Measurements from ENCODE around the gene KLF18. TPM values are rescaled to one million over a fixed set of nuclear protein-coding genes. Genes with fewer than 3 reads are reported as not detected.

The KLF18 gene
- total RNA-seq, 2 experiments from 2014 or later, result not detected

DNA sequence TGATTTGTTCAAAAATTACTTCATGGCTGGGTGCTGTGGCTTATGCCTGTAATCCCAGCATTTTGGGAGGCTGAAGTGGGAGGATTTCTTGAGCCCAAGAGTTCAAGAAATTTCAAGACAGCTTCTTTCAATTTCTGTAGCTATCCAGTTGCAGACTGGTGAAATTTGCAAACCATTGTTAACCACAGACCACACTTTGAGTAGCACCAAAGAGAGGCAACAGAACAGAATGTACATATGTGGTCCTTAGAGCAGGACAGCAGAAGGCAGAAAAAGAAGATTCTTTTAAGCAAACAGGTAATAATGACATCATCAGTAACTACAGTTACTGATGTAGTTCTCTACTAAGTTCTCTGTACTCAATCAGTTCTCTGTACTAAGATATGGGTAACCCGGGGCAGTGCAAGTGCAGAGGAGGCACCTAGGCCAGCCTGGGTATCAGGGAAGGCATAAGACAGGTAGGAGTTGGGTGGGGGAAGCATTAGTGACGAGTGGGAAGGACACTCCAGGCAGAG lies 28.3 kb downstream of the KLF18 start:
- Mint-ChIP-seq H3K4me1 (no peaks in the 10 kb centered on the region), H3K9me3 (no peaks in the 10 kb centered on the region), H3K4me3 (no peak overlapping the region), H3K27ac (no peak overlapping the region), H3K27me3 (peaks cover 11% of the 10 kb centered on the region), H3K36me3 (ENCODE audit: low read depth) (no peaks in the 10 kb centered on the region)
- no peak for DNase-seq
- ChIA-PET CTCF (no interaction called here), POLR2A (no interaction called here)

DNA sequence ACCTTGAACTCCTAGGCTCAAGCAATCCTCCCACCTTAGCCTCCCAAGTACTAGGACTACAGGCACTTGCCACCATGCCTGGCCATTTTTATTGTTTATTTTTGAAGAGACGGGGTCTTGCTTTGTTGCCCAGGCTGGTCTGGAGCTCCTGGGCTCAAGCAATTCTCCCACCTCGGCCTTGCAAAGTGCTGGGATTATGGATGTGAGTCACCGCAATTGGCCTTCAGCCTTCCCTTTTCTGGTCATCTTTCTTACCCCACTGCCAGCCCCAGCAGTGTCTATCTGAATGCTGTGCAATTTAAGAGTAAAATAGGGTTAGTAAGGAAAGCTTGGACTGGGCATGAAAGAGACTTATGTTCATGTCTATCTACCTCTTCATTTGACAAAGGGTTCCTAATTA lies 28.9 kb downstream of the KLF18 start:
- no peak overlapping the region for H3K27ac Mint-ChIP-seq
- H3K36me3 Mint-ChIP-seq (ENCODE audit: low read depth), result no peaks in the 10 kb centered on the region
- ChIA-PET CTCF (no interaction called here), POLR2A (no interaction called here)
- H3K27me3 Mint-ChIP-seq, result peaks cover 11% of the 10 kb centered on the region
- no peaks in the 10 kb centered on the region for H3K9me3 Mint-ChIP-seq
- H3K4me3 Mint-ChIP-seq, result no peak overlapping the region
- H3K4me1 Mint-ChIP-seq, result no peaks in the 10 kb centered on the region
- no peak for DNase-seq

DNA sequence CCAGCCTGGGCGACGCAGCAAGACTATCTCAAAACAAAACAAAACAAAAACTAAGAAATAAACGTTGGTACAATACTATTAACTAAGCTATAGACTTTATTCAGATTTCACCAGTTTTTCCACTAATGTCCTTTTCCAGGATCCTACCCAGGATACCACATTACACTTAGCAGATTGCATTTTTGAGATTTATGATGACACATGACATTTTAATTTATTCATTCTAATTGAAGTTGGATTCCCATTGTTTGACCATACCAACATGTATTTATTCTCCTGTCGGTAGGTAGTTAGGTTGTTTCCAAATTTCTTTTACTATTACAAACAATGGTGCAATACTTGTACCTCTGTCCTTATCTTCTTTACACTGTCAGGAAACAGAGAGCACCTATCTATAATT lies 29.6 kb downstream of the KLF18 start:
- Mint-ChIP-seq H3K36me3 (ENCODE audit: low read depth) (no peaks in the 10 kb centered on the region), H3K9me3 (no peaks in the 10 kb centered on the region), H3K27me3 (peaks cover 11% of the 10 kb centered on the region), H3K4me3 (no peak overlapping the region), H3K27ac (no peak overlapping the region), H3K4me1 (no peaks in the 10 kb centered on the region)
- ChIA-PET CTCF (interaction anchor here (1.1 kb wide), 1 partner anchor 24 kb away, joined by 3 read pairs; no protein-coding TSS in a partner anchor), POLR2A (no interaction called here)
- DNase-seq, result no peak

DNA sequence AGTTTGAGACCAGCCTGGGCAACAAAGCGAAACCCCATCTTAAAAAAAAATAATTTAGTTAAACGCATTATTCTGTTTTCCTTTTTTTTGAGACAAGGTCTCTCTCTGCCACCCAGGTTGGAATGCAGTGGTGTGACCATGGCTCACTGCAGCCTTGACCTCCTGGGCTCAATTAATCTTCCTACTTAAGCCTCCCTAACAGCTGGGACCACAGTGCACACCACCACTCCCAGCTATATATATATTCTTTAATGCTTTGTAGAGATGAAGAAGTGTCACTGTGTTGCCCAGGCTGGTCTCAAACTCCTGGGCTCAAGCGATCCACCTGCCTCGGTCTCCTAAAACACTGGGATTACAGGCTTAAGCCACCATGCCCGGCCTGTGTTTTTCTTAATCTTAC lies 30.5 kb downstream of the KLF18 start:
- no peak overlapping the region for H3K4me3 Mint-ChIP-seq
- H3K27me3 Mint-ChIP-seq, result peaks cover 20% of the 10 kb centered on the region
- no peaks in the 10 kb centered on the region for H3K4me1 Mint-ChIP-seq
- POLR2A ChIA-PET, result no interaction called here
- no peaks in the 10 kb centered on the region for H3K36me3 Mint-ChIP-seq (ENCODE audit: low read depth)
- H3K27ac Mint-ChIP-seq, result no peak overlapping the region
- DNase-seq, result no peak
- H3K9me3 Mint-ChIP-seq, result no peaks in the 10 kb centered on the region
- CTCF ChIA-PET, result interaction anchor here (0.5 to 1.1 kb wide), 3 partner anchors 23 to 98 kb away, joined by 3 to 5 read pairs (median 4); no protein-coding TSS in a partner anchor

DNA sequence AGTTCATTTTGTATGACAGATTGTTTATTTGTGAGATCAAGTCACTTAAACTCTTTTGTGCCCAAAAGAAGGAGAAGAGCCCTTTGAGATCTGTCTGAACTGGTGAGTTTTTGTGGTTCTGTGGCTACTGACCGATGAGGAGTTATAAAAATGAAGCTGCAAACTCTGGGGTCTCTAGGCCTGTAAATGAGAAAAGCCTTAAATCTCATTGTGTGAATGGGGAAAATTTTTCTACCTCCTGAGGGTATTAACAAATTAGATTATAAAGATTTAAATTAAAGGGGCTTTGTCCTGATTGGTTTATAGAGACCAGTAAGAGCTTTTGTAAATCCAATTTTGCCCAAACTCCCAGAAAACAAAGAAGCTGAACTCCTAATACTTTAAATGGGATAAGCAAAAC lies 32.5 kb downstream of the KLF18 start:
- POLR2A ChIA-PET, result no interaction called here

DNA sequence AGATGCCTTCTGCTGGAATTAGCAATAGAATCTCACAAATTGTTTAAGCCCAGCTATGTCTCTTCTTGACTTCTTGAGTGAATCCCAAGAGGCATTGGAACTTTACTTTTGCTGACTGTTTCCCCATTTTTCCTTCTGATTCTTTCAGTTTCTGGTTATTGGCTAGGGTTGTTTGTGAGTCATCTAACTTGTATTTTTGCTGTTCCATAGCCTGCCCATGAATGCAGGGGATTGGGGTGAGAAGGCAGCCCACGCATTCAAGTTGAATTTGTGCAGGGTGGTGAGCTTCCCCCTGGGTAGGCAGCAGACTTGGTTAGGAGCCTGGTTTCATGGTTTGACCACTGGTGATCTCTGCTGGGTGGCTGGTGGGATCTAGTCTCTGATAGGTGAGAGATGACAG lies 33.2 kb downstream of the KLF18 start:
- Mint-ChIP-seq H3K4me3 (no peak overlapping the region), H3K36me3 (ENCODE audit: low read depth) (no peaks in the 10 kb centered on the region), H3K9me3 (no peaks in the 10 kb centered on the region), H3K4me1 (no peaks in the 10 kb centered on the region), H3K27me3 (peaks cover 15% of the 10 kb centered on the region), H3K27ac (no peak overlapping the region)
- ChIA-PET CTCF (no interaction called here), POLR2A (no interaction called here)
- no peak for DNase-seq

More for the DNA sequence above, 32.5 kb downstream of the KLF18 start:
- no peaks in the 10 kb centered on the region for H3K4me1 Mint-ChIP-seq
- H3K36me3 Mint-ChIP-seq (ENCODE audit: low read depth), result no peaks in the 10 kb centered on the region
- no peaks in the 10 kb centered on the region for H3K9me3 Mint-ChIP-seq
- CTCF ChIA-PET, result interaction anchor here (0.6 kb wide), 1 partner anchor 115 kb away, joined by 4 read pairs; no protein-coding TSS in a partner anchor
- no peak overlapping the region for H3K27ac Mint-ChIP-seq
- no peak overlapping the region for H3K4me3 Mint-ChIP-seq
- peaks cover 22% of the 10 kb centered on the region for H3K27me3 Mint-ChIP-seq
- no peak for DNase-seq

DNA sequence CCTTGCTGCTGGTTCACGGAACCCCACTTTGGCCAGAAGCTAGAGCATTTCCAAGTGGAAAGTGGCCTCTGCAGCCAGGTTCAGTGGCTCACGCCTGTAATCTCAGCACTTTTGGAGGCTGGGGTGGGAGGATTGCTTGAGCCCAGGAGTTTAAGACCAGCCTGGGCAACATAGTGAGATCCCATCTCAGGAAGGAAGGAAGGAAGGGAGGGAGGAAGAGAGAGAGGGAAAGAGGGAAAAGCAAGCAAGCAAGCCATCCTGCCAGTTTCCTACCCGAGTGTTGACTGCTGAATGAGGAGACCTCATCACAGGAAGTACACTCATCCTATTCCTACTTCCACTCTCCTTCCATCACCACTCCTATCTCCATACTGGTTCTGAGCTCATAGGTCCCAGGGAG lies 35.6 kb downstream of the KLF18 start:
- DNase-seq, result no peak
- Mint-ChIP-seq H3K36me3 (ENCODE audit: low read depth) (no peaks in the 10 kb centered on the region), H3K27me3 (peaks cover 17% of the 10 kb centered on the region), H3K27ac (no peak overlapping the region), H3K9me3 (no peaks in the 10 kb centered on the region), H3K4me3 (no peak overlapping the region), H3K4me1 (no peaks in the 10 kb centered on the region)
- ChIA-PET POLR2A (no interaction called here), CTCF (interaction anchor here (0.5 kb wide), 1 partner anchor 16 kb away, joined by 3 read pairs; no protein-coding TSS in a partner anchor)

DNA sequence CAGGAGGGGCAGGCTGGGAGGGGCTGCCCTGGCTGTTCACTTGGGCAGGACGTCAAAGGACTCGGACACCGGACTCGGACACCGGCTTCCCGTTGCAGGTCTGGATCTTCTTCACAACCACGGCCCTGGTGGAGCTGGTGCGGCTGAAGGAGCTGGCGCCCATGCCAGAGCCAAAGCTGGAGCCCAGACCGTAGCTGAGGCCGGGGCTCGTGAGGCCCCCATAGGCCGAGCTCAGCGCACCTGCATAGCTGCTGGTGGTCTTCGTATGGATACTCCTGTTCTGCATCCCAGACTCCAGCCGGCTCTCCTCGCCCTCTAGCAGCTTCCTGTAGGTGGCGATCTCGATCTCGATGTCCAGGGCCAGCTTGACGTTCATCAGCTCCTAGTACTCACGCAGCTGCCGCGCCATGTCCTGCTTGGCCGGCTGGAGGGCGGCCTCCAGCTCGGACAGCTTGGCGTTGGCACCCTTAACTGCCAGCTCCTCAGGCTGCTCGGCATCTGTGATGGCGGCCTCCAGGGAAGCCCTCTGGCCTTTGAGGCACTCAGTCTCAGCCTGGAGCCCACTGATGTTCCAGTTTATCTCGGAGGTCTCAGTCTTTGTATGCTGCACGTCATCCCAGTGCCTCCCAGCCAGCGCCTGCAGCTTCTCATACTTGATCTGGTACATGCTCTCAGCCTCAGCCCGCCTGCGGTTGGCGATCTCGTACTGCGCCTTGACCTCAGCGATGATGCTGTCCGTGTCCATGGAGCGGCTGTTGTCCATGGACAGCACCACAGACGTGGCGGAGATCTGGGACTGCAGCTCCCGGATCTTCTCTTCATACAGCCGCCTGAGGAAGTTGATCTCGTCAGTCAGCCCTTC lies 37.9 kb downstream of the KLF18 start:
- ChIA-PET POLR2A (no interaction called here), CTCF (no interaction called here)
- H3K4me1 Mint-ChIP-seq, result no peaks in the 10 kb centered on the region
- no peaks in the 10 kb centered on the region for H3K36me3 Mint-ChIP-seq (ENCODE audit: low read depth)
- DNase-seq, result no peak
- H3K4me3 Mint-ChIP-seq, result no peak overlapping the region
- no peaks in the 10 kb centered on the region for H3K9me3 Mint-ChIP-seq
- no peak overlapping the region for H3K27ac Mint-ChIP-seq
- peaks cover 14% of the 10 kb centered on the region for H3K27me3 Mint-ChIP-seq

DNA sequence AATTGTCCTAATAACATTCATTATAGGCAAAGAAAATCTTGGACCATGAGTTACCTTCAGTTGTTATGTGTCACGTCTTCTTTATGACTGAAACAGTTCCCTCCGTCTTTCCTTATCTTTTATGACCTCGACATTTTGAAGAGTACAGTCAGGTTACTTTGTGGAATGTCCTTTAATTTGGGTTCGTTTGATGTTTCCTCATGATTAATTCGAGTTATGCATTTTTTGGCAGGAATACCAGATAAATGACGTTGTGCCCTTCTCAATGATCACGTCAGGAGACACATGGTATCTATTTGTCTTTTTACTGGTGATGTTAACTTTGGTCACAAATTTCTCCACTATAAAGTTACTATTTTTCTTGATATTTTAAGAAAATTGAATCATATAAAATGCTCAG lies 40.1 kb downstream of the KLF18 start:
- ChIA-PET POLR2A (no interaction called here), CTCF (no interaction called here)
- peaks cover 12% of the 10 kb centered on the region for H3K27me3 Mint-ChIP-seq
- no peaks in the 10 kb centered on the region for H3K9me3 Mint-ChIP-seq
- H3K36me3 Mint-ChIP-seq (ENCODE audit: low read depth), result no peaks in the 10 kb centered on the region
- no peak overlapping the region for H3K27ac Mint-ChIP-seq
- no peaks in the 10 kb centered on the region for H3K4me1 Mint-ChIP-seq
- H3K4me3 Mint-ChIP-seq, result no peak overlapping the region
- DNase-seq, result no peak

DNA sequence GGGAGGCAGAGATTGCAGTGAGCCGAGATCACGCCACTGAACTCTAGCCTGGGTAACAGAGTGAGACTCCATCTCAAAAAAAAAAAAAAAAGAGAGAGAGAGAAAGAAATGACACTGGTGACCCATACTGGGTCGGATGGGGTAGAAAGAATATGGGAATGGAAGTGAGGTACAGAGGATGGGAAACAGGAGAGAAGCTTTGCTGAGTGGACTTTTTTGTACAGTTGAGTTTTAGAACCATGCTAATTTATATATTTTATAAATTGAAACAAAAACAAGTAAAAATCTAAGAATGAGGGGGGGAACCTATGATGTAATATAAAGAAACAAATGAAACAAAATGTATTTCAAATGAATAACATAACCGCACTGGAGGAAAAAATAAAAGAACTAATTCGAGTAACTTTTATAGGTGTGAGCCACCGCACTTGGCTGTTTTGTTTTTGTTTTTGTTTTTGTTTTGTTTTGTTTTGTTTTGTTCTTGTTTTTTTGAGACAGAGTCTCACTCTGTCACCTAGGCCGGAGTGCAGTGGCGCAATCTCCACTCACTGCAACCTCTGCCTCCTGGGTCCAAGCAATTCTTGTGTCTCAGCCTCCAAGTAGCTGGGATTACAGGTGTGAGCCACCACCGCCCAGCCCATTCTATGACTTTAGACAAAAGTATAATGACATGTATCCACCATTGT lies 41.1 kb downstream of the KLF18 start:
- ChIA-PET CTCF (interaction anchor here (0.7 kb wide), 1 partner anchor 396 kb away, joined by 3 read pairs; no protein-coding TSS in a partner anchor), POLR2A (interaction anchor here (0.6 kb wide), 1 partner anchor 92 kb away, joined by 5 read pairs; no protein-coding TSS in a partner anchor)
- no peaks in the 10 kb centered on the region for H3K36me3 Mint-ChIP-seq (ENCODE audit: low read depth)
- no peak overlapping the region for H3K4me3 Mint-ChIP-seq
- H3K9me3 Mint-ChIP-seq, result no peaks in the 10 kb centered on the region
- peaks cover 11% of the 10 kb centered on the region for H3K27me3 Mint-ChIP-seq
- DNase-seq, result no peak
- H3K27ac Mint-ChIP-seq, result no peak overlapping the region
- H3K4me1 Mint-ChIP-seq, result no peaks in the 10 kb centered on the region

DNA sequence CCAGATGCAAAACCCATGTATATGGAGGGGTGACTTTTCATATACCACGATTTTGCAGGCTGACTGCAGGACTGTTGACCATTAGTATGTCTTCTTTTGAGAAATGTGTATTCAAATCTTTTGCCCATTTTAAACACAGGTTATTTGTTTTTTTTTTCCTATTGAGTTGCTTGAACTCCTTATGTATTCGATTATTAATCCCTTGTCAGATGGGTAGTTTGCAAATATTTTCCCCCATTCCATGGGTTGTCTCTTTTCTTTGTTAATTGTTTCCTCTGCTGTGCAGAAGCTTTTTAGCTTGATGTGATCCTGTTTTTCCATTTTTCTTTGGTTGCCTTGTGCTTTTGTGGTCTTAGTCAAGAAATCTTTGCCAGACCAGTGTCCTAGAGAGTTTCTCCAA lies 47.4 kb downstream of the KLF18 start:
- POLR2A ChIA-PET, result no interaction called here

DNA sequence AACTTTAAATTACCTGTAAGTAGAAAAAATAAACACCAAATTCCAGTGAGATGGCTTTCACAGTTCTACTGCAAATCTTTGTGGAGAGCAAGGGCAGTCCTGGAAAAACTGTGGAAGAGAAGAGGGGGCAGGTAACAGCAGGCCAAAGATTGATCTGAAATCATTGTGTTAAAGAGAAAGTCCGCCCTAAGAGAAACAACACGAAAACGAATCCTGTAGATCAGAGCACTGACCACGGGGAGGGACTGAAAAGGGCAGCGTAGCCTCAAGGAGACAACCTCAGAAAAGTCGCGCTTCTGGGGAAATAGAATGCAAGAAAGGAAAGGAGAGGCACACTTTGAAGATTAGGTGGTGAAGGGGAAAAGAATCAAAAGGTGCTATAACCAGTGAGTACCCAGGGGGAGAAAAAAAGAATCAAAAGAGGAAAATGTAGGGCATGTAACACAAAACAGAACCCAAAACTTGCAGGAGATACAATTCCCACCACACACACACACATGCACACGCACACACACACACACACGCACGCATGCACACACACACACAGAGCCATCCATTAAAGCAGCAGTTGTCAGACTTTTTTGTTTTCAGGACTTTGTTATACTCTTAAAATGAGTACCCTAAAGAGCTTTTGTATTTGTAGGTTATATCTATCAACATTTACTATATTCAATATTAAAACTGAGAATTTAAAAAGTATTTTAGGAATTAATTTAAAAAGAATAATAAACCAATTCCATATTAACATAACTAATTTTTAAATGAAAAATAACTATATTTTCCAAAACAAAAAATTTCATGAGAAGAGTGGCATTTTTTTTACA lies 50.8 kb downstream of the KLF18 start:
- DNase-seq, result no peak
- H3K4me3 Mint-ChIP-seq, result no peak overlapping the region
- no peaks in the 10 kb centered on the region for H3K36me3 Mint-ChIP-seq (ENCODE audit: low read depth)
- H3K27ac Mint-ChIP-seq, result no peak overlapping the region
- H3K27me3 Mint-ChIP-seq, result peaks cover 40% of the 10 kb centered on the region
- no peaks in the 10 kb centered on the region for H3K9me3 Mint-ChIP-seq
- ChIA-PET CTCF (no interaction called here), POLR2A (no interaction called here)
- no peaks in the 10 kb centered on the region for H3K4me1 Mint-ChIP-seq

More for the DNA sequence above, 47.4 kb downstream of the KLF18 start:
- CTCF ChIA-PET, result no interaction called here
- Mint-ChIP-seq H3K4me3 (no peak overlapping the region), H3K9me3 (no peaks in the 10 kb centered on the region), H3K27ac (no peak overlapping the region), H3K4me1 (no peaks in the 10 kb centered on the region), H3K27me3 (peaks cover 35% of the 10 kb centered on the region), H3K36me3 (ENCODE audit: low read depth) (no peaks in the 10 kb centered on the region)
- DNase-seq, result no peak
